ENCODE measurements around the gene TMEM63C.

The TMEM63C gene

GRCh38 chr14:77272261-77272660 lies 90.7 kb downstream of the TMEM63C start:
- no peaks in the 10 kb centered on the region for H3K36me3 ChIP-seq (ENCODE audit: control insufficient read depth, insufficient read depth, low read length)
- H3K27me3 ChIP-seq (replicated peaks; ENCODE audit: control insufficient read depth, insufficient read depth, low read length) = no peaks in the 10 kb centered on the region; the same call in 1 of the 2 replicates
- H3K4me3 ChIP-seq (replicated peaks; ENCODE audit: low read depth, low read length) = no peak overlapping the region
- TF ChIP-seq CTCF (IDR thresholded peaks at IDR 0.05; ENCODE audit: insufficient read depth, low read length, poor library complexity, severe bottlenecking) = no peak
- DNase-seq (ENCODE audit: extremely low read depth, insufficient read length) = no peak

- H3K36me3 ChIP-seq (ENCODE audit: control insufficient read depth, insufficient read depth, low read length) = peaks cover 3% of the 10 kb centered on the region; the same call in 1 of the 2 replicates
- no peak overlapping the region for H3K4me3 ChIP-seq (replicated peaks; ENCODE audit: low read depth, low read length)
- no peak for DNase-seq (ENCODE audit: extremely low read depth, insufficient read length)
- no peaks in the 10 kb centered on the region; the same call in 1 of the 2 replicates for H3K27me3 ChIP-seq (replicated peaks; ENCODE audit: control insufficient read depth, insufficient read depth, low read length)
- no peak for TF ChIP-seq CTCF (IDR thresholded peaks at IDR 0.05; ENCODE audit: insufficient read depth, low read length, poor library complexity, severe bottlenecking)
Measured at GRCh38 chr14:77273796-77274195, 92.2 kb downstream of the TMEM63C start.

GRCh38 chr14:77275041-77275580 lies 93.5 kb downstream of the TMEM63C start:
- H3K4me3 ChIP-seq (replicated peaks; ENCODE audit: low read depth, low read length) = no peak overlapping the region
- peaks cover 3% of the 10 kb centered on the region; the same call in 1 of the 2 replicates for H3K36me3 ChIP-seq (ENCODE audit: control insufficient read depth, insufficient read depth, low read length)
- DNase-seq (ENCODE audit: extremely low read depth, insufficient read length) = no peak
- H3K27me3 ChIP-seq (replicated peaks; ENCODE audit: control insufficient read depth, insufficient read depth, low read length) = no peaks in the 10 kb centered on the region; the same call in 1 of the 2 replicates
- no peak for TF ChIP-seq CTCF (IDR thresholded peaks at IDR 0.05; ENCODE audit: insufficient read depth, low read length, poor library complexity, severe bottlenecking)

- no peak overlapping the region for H3K4me3 ChIP-seq (replicated peaks; ENCODE audit: low read depth, low read length)
- H3K36me3 ChIP-seq (ENCODE audit: control insufficient read depth, insufficient read depth, low read length) = peaks cover 3% of the 10 kb centered on the region; the same call in 1 of the 2 replicates
- DNase-seq (ENCODE audit: extremely low read depth, insufficient read length) = no peak
- no peaks in the 10 kb centered on the region; the same call in 1 of the 2 replicates for H3K27me3 ChIP-seq (replicated peaks; ENCODE audit: control insufficient read depth, insufficient read depth, low read length)
- no peak for TF ChIP-seq CTCF (IDR thresholded peaks at IDR 0.05; ENCODE audit: insufficient read depth, low read length, poor library complexity, severe bottlenecking)
Measured at GRCh38 chr14:77275601-77276017, 94.0 kb downstream of the TMEM63C start.

- TF ChIP-seq CTCF (IDR thresholded peaks at IDR 0.05; ENCODE audit: insufficient read depth, low read length, poor library complexity, severe bottlenecking) = no peak
- DNase-seq (ENCODE audit: extremely low read depth, insufficient read length) = no peak
- Histone ChIP-seq H3K4me3 (replicated peaks; ENCODE audit: low read depth, low read length) (no peak overlapping the region), H3K36me3 (ENCODE audit: control insufficient read depth, insufficient read depth, low read length) (peaks cover 3% of the 10 kb centered on the region; the same call in 1 of the 2 replicates), H3K27me3 (replicated peaks; ENCODE audit: control insufficient read depth, insufficient read depth, low read length) (no peaks in the 10 kb centered on the region)
Measured at GRCh38 chr14:77276295-77276935, 94.8 kb downstream of the TMEM63C start.

Measured in GM06990 (cell line).